PC-9 (cell line): ENCODE results near the gene AUTS2.

Source experiments
- CTCF ChIP-seq: fragments of 200-600 bp; sonication (generic); conservative IDR thresholded peaks from 2 replicates; pipeline ENCODE4 v1.6.1; 2017; ENCODE audit warnings: mixed run types, antibody characterized with exemption, mild to moderate bottlenecking, moderate library complexity
- EZH2 ChIP-seq: fragments of 200-600 bp; sonication (generic); IDR thresholded peaks from 2 replicates; pipeline ENCODE4 v1.8.0; 2017; ENCODE audit warnings: antibody characterized with exemption, low read depth

GRCh38 chr7:69723663-69724062 is 125.4 kb downstream of the AUTS2 start:
- TF ChIP-seq CTCF (no peak), EZH2 (no peak)
